HCT116 (cell line): ENCODE measurements around the gene FAIM. TPM values are rescaled to one million over a fixed set of nuclear protein-coding genes. Genes with fewer than 3 reads are reported as not detected.

Experiments
- ATAC-seq: fragments of 200-7000 bp; cut with Tn5 transposase; 2 replicates; pipeline ENCODE4 v1.9.1; 2020; ENCODE audit warnings: mild to moderate bottlenecking, moderate library complexity
- BruUV-seq: library from RNA; stranded (reverse); fragments of 400-500 nt; replicated peaks from 2 replicates; lab custom pipeline; 2021; lab: Mats Ljungman, UMichigan
- CTCF ChIA-PET: fragments of 300-600 bp; sonication (Branson Sonifier 250); formaldehyde crosslinking; loops from one replicate; lab custom pipeline; 2021; ENCODE audit warnings: antibody characterized with exemption; lab: Charles Lee
- POLR2A ChIA-PET: fragments of 300-600, 350-600 bp; sonication (Branson Sonifier 250); formaldehyde crosslinking; loops from one replicate; lab custom pipeline; 2021; ENCODE audit warnings: antibody characterized with exemption; lab: Charles Lee
- RAD21 ChIA-PET, 2 experiments: fragments of 300-600 bp; sonication (Branson Sonifier 250); formaldehyde crosslinking; loops; one replicate each; lab custom pipeline; 2023; ENCODE audit warnings: low total read pairs in 2 of 2; ENCODE audit not compliant: uncharacterized antibody in 2 of 2, unreplicated experiment in 2 of 2, low non-redundant PET in 1 of 2; lab: Charles Lee
- DNase-seq: peaks from one replicate; pipeline ENCODE4 v3.0.0-alpha.2; 2010; ENCODE audit warnings: low read depth, low spot score
- H2AFZ ChIP-seq: fragments of 200-600 bp; shearing (Covaris generic), sonication (generic); 2 replicates; pipeline ENCODE4 v1.6.1; 2017; ENCODE audit warnings: low read depth, mixed run types, mixed read lengths, antibody characterized with exemption, low read length; ENCODE audit not compliant: poor library complexity, severe bottlenecking
- H3K27ac ChIP-seq: 2 replicates; pipeline ENCODE4 v1.5.1; 2012; ENCODE audit warnings: low read depth, low read length
- H3K27me3 ChIP-seq: fragments of 200-600 bp; sonication (generic); 2 replicates; pipeline ENCODE4 v1.6.1; 2016; ENCODE audit warnings: mixed run types, low read length, mixed read lengths; ENCODE audit not compliant: insufficient read depth
- H3K36me3 ChIP-seq, 2 experiments: fragments of 200-500 bp in 1 of 2; fragments of 200-600 bp in 1 of 2; sonication (Bioruptor generic) in 1 of 2; sonication (generic) in 1 of 2; 2 replicates each; pipeline versions ENCODE4 v1.5.1 to v1.6.1; 2014 to 2016; ENCODE audit warnings: low read length in 2 of 2, inconsistent platforms in 1 of 2, mixed read lengths in 1 of 2, mixed run types in 1 of 2; ENCODE audit not compliant: insufficient read depth in 2 of 2, control insufficient read depth in 1 of 2
- H3K4me1 ChIP-seq, 2 experiments: fragments of 200-600 bp in 1 of 2; sonication (generic) in 1 of 2; 2 replicates each; pipeline versions ENCODE4 v1.5.1 to v1.6.1; 2012 to 2017; ENCODE audit warnings: low read length in 2 of 2, inconsistent platforms in 1 of 2, mild to moderate bottlenecking in 1 of 2, mixed read lengths in 1 of 2, mixed run types in 1 of 2, moderate library complexity in 1 of 2; ENCODE audit not compliant: insufficient read depth in 2 of 2, control insufficient read depth in 1 of 2
- H3K4me2 ChIP-seq: fragments of 200-600 bp; sonication (generic); 2 replicates; pipeline ENCODE4 v1.6.1; 2017; ENCODE audit warnings: mixed run types, low read length, mixed read lengths
- H3K4me3 ChIP-seq, 2 experiments: fragments of 200-600 bp in 1 of 2; sonication (generic) in 1 of 2; replicated peaks in 1 of 2; 2 replicates each; pipeline ENCODE4 v1.5.1; 2011 to 2016; ENCODE audit warnings: low read length in 2 of 2, control low read depth in 1 of 2, low read depth in 1 of 2, mild to moderate bottlenecking in 1 of 2, mixed read lengths in 1 of 2, mixed run types in 1 of 2
- H3K79me2 ChIP-seq: fragments of 200-600 bp; sonication (generic); 2 replicates; pipeline ENCODE4 v1.6.1; 2017; ENCODE audit warnings: mild to moderate bottlenecking, mixed run types, low read length, moderate library complexity, mixed read lengths; ENCODE audit not compliant: insufficient read depth
- H3K9ac ChIP-seq: fragments of 200-600 bp; sonication (generic); 2 replicates; pipeline ENCODE4 v1.6.1; 2016; ENCODE audit warnings: low read length, mixed read lengths
- H3K9me2 ChIP-seq: fragments of 200-600 bp; sonication (generic), shearing (Covaris generic); 2 replicates; pipeline ENCODE4 v1.6.1; 2017; ENCODE audit warnings: mixed run types, mild to moderate bottlenecking, moderate library complexity; ENCODE audit not compliant: insufficient read depth
- H3K9me3 ChIP-seq, 2 experiments: fragments of 200-500 bp in 1 of 2; fragments of 200-600 bp in 1 of 2; sonication (Bioruptor generic) in 1 of 2; sonication (generic) in 1 of 2; 2 replicates each; pipeline ENCODE4 v1.6.1; 2014 to 2017; ENCODE audit warnings: low read length in 2 of 2, mixed read lengths in 2 of 2, inconsistent platforms in 1 of 2, low read depth in 1 of 2, mild to moderate bottlenecking in 1 of 2, mixed run types in 1 of 2, moderate library complexity in 1 of 2; ENCODE audit not compliant: control insufficient read depth in 1 of 2, insufficient read depth in 1 of 2
- H4K20me1 ChIP-seq: fragments of 200-600 bp; sonication (generic), shearing (Covaris generic); 2 replicates; pipeline ENCODE4 v1.6.1; 2017; ENCODE audit warnings: mixed run types, mild to moderate bottlenecking, moderate library complexity; ENCODE audit not compliant: insufficient read depth
- CEBPB ChIP-seq: IDR thresholded peaks from 2 replicates; pipeline ENCODE4 v1.6.1; 2012; ENCODE audit warnings: low read depth
- EZH2 ChIP-seq: fragments of 200-600 bp; sonication (generic); IDR thresholded peaks from 2 replicates; pipeline ENCODE4 v1.6.1; 2017; ENCODE audit warnings: antibody characterized with exemption, mixed run types
- POLR2AphosphoS5 ChIP-seq: IDR thresholded peaks from 2 replicates; pipeline ENCODE4 v1.6.1; 2011; ENCODE audit warnings: mild to moderate bottlenecking, low read depth, low read length, moderate library complexity
- SRF ChIP-seq: IDR thresholded peaks from 2 replicates; pipeline ENCODE4 v1.6.1; 2012; ENCODE audit warnings: low read depth
- YY1 ChIP-seq: IDR thresholded peaks from 2 replicates; pipeline ENCODE4 v1.6.1; 2011; ENCODE audit warnings: low read length, low read depth, moderate library complexity, mild to moderate bottlenecking; ENCODE audit not compliant: insufficient replicate concordance; ENCODE audit errors: extremely low read depth
- intact Hi-C: fragments of 100-400 bp; cut with micrococcal nuclease; formaldehyde crosslinking; loops from 2 replicates; pipeline ENCODE4 v1.10.0; 2022
- total RNA-seq: library from RNA; stranded (reverse); gene quantifications from one replicate; pipeline ENCODE4 v1.2.1, GENCODE V29; 2021; ENCODE audit not compliant: unreplicated experiment

The FAIM gene
- total RNA-seq, 1 experiment from 2014 or later, result 12.2 TPM

DNA sequence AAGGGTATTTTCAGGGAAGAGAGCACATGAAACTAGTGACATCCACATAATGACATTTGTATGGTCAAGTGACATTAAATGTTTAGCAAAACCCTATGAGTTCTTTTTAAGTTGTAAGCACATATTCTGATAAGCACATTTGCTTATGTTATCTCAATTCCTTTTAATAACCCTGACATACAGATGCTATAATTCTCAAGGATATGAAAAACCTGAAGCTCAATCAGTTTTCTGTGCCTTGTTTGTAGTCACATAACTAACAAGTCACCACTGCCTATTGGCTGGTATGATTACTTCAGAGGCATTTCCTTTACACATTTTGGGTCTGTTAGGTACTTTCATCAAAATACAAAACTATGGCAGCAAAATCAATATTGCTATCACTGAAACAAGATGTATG, 74.1 kb downstream of the FAIM start:
- TF ChIP-seq CEBPB, result no peak
- TF ChIP-seq YY1, result no peak
- no peak for TF ChIP-seq SRF
- no peak for TF ChIP-seq EZH2
- no peak for TF ChIP-seq POLR2AphosphoS5
- Histone ChIP-seq H3K79me2 (no peaks in the 10 kb centered on the region), H3K4me2 (no peak overlapping the region), H3K4me1 (no peaks in the 10 kb centered on the region), H3K9me3 (no peaks in the 10 kb centered on the region), H3K27ac (no peak overlapping the region), H3K36me3 (peaks cover 4 to 10% of the 10 kb centered on the region in 2 experiments; a peak in 2 of 4 replicates), H3K27me3 (no peaks in the 10 kb centered on the region), H3K4me3 (no peak overlapping the region), H4K20me1 (no peaks in the 10 kb centered on the region), H2AFZ (no peak overlapping the region), H3K9ac (no peak overlapping the region), H3K9me2 (no peaks in the 10 kb centered on the region)
- ATAC-seq (no peak), DNase-seq (no peak)
- no TSS peak for BruUV-seq
- CTCF ChIA-PET, result interaction anchor here (2.0 kb wide), 1 partner anchor 233 kb away, joined by 8 read pairs; no protein-coding TSS in a partner anchor
- intact Hi-C loops, result no loop called here
- POLR2A ChIA-PET, result no interaction called here
- RAD21 ChIA-PET, result no interaction called here

Other genes starting within 250 kb of the FAIM start
- 0.05 TPM for gene ESYT3, start 174.2 kb upstream of the FAIM start, total RNA-seq
- gene CEP70, start 14.5 kb upstream of the FAIM start, total RNA-seq, result 38.7 TPM
- 44.3 TPM for gene PIK3CB, start 226.2 kb downstream of the FAIM start, total RNA-seq